Fibroblast of skin of right quadriceps (primary cell): ENCODE results near the gene APH1A.
"Not testable (repeated sequence)": the region's sequence is repeated elsewhere in the genome, so short reads cannot be mapped to it uniquely, and the experiment has no call there.

Source experiments
- DNase-seq: peaks from one replicate; pipeline ENCODE4 v3.0.0-alpha.2; 2013

Gene APH1A

GRCh38 chr1:150233359-150234308 lies 35.2 kb downstream of the APH1A start:
- DNase-seq, result no peak

GRCh38 chr1:150232921-150233320 lies 35.9 kb downstream of the APH1A start:
- not testable (repeated sequence) for DNase-seq

- DNase-seq, result not testable (repeated sequence)
Observed at GRCh38 chr1:150228246-150228645, 40.6 kb downstream of the APH1A start.

GRCh38 chr1:150227228-150227627 lies 41.6 kb downstream of the APH1A start:
- DNase-seq, result no peak

GRCh38 chr1:150226486-150226885 lies 42.3 kb downstream of the APH1A start:
- no peak for DNase-seq

- no peak for DNase-seq
Observed at GRCh38 chr1:150225546-150225945, 43.3 kb downstream of the APH1A start.

GRCh38 chr1:150224983-150225382 lies 43.8 kb downstream of the APH1A start:
- DNase-seq, result no peak

GRCh38 chr1:150221552-150221951 lies 47.3 kb downstream of the APH1A start:
- DNase-seq, result peak; percentile 28

- not testable (repeated sequence) for DNase-seq
Observed at GRCh38 chr1:150215855-150216254, 53.0 kb downstream of the APH1A start.
